Activated T-helper 9 cell treated with anti-CD3 and anti-CD28 coated beads, Interleukin-2, amount 50 U/mL, for 16 hours (primary cell): ENCODE measurements around the gene RGS7.
"Not testable (repeated sequence)": the region's sequence is repeated elsewhere in the genome, so short reads cannot be mapped to it uniquely, and the experiment has no call there.

Source experiments
- DNase-seq: peaks from one replicate; pipeline ENCODE4 v3.0.0-alpha.2; 2020; ENCODE audit warnings: low read depth

RGS7 gene

GRCh38 chr1:241271427-241271826, 85.6 kb downstream of the RGS7 start:
- no peak for DNase-seq

DNA sequence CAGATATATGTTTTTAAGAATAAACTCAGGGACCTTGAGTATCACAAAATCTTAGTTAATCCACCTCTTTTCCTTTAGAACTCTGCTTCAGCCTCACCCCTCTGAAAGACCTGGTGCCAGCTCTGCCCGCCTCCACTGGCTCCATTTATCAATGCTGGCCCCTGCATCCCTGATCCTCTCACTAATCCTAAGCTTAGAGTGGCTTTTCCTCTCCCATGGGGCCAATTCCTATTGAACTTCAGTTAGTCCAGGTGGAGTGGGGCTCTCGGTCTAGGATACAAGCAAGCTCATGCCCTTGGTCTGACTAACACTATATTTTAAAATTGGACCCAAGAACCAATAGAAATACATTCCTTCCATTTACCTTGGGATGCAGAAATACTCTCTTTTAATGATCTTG, 87.0 kb downstream of the RGS7 start:
- no peak for DNase-seq

DNA sequence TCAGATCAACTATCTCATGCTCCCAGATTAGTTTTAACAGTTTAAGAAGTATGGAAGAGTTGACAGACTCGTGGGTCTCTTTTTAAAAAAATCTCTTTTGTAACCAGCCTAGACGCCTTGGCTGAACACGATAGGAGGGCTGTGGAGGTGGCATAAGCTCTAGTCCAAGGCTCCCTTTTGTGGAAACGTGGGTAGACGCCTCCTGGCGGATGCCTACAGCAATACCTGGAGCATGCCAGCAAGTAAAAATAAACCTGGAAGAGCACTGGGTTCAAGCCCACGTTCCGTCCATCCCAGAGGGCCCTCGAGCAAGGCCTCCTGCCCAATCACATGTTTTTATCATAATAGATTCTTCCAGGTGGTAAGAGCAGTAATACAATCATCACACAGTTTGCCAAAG, 87.9 kb downstream of the RGS7 start:
- no peak for DNase-seq

- DNase-seq: no peak
Measured at GRCh38 chr1:241266121-241266520, 90.9 kb downstream of the RGS7 start.

- no peak for DNase-seq
Measured at GRCh38 chr1:241265428-241265827, 91.6 kb downstream of the RGS7 start.

GRCh38 chr1:241263346-241263745, 93.7 kb downstream of the RGS7 start:
- DNase-seq: no peak

DNA sequence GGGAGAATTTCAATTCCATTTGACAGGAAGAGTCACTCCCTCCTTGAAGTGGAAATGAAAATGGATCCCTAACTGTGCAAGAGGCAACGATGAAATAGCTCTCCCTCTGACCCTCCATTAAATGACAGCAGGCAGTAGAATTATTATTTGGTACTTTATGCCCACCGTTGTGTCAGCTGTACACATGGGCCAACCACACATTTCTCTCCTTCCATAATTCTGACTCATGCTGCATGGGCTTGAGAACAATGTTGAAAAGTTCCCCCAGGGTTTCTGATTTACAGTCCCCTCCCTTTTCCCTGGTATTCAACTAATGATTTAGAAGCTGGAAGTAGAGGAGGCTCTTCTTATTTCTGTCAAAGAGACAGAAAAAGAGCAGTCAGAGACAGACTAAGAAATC, 103.5 kb downstream of the RGS7 start:
- no peak for DNase-seq

DNA sequence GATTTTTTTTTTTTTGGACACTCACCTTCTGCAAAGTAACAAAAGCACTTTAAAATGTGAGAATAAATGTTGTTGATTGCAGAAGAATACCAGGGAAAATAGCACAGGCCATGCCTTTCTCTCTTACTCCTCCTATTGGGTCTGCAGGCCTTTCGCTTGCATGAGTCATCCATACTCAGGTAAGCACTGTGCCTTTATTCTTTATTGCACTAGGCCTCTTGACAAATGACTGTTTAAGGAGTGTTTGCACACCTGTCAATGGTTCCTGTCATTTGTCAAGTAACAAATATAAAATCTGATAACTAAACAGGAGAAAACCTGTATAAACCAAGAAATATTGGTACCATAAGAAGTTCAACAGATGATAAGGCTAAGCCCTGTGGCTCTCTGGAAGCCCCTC, 106.5 kb downstream of the RGS7 start:
- no peak for DNase-seq

DNA sequence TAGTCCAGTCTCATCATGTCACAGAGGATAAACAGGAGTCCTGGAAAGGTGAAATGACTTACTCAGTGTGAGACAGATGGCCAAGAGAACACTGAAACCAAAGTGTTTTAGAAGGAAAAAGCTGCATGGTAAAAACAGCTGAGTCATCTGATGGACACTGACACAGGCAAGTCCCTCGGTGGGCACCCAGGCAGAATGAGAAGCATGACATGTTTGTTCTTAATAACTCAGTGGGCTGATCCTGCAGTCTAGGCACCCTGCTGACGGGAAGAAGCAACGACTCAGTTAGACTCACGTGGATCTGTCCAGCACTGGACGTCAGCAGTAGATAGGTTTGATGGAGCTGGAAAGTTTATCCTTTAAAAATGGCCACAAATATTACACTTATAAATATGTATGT, 116.9 kb downstream of the RGS7 start:
- no peak for DNase-seq

DNA sequence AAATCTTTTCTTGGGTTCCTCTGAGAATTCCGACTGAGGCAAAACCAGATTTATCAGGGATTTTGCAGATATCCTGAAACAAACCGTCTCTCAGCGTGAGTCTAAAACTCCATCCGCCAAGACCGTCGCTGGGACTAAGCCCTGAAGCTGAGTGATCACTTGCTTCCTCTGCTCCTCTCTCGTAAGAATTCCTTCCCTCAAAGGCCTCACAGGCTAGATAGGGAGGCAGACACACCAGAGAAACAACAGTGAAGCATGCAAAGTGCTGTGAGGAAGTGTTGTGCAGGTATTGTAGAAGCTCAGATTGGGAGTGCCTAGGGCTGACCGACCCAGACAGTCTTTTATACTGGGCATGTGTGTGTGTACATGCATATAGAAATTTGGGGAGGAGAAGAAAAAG, 119.1 kb downstream of the RGS7 start:
- no peak for DNase-seq

- DNase-seq: no peak
Measured at GRCh38 chr1:241235256-241235897, 121.6 kb downstream of the RGS7 start.

DNA sequence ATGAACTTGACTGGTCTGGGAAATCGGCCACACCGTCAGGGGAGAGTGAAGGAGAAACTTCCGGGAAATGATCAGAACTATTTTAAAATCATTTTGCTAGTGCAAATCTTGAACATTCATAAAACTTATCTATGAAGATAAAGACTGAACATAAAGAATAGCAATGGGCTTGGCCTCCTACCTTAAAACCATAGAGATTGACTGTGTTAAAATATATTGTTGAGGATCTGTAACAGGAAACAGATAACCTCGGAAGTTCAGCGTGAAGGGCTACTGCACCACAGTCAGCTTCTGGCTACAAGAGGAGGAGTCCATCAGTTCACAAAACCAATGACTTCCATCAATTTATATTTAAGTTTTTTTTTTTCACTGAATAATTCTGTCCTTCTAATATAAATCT, 127.3 kb downstream of the RGS7 start:
- no peak for DNase-seq

DNA sequence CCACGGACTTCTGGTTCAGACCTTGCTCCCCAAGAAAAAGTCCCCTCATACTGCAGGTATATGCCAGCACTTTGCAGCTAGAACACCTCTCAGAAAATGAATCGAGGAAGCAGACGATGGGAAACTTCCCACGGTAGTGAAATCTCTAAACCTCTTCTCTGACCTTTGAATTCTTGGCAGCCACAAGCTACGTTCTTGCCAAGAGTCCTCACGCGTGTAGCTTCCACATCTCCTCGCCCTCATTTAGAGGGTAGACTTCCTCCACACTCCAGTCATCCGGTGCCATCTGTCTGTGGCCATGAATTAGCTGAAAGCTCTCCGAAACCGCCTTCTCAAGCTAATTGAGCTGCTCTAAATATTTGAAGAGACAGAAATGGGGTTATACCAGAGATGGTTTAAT, 127.8 kb downstream of the RGS7 start:
- DNase-seq: no peak

DNA sequence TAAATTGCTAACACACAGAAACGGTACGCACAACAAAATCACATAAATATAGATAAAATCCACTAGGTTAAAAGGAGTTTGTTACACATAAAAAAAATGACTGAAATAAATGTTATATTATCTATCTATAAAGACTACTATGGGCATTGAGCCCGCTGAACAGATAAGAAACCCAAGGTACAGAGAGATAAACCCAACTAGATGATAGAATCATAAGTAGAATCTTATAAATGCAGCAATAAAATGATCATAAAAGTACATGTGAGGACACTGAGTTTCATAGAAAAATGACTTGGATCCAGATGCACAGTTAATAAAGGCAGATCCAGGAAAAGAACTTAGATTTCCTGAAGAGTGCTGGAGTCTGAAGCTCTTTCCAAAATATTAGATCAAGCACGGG, 128.7 kb downstream of the RGS7 start:
- DNase-seq: no peak

DNA sequence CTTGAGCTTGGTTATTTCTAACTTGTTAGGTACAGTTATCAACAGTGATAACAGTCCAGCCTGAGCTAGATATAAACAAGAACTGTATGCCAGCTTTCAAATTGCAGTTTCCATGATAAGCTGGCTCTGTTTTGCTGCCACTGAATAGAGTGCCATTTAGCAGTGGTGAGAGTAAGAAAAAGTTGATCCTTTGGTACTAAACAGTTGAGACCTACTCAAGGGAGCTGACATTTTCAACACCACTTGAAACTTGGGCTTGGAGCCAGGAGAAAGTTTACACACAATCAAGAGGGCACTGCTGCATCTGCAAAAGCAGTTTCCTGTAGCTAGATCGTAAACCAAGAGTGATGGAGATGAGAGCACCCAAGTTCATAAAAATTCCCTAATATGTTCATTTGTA, 131.3 kb downstream of the RGS7 start:
- DNase-seq: no peak

DNA sequence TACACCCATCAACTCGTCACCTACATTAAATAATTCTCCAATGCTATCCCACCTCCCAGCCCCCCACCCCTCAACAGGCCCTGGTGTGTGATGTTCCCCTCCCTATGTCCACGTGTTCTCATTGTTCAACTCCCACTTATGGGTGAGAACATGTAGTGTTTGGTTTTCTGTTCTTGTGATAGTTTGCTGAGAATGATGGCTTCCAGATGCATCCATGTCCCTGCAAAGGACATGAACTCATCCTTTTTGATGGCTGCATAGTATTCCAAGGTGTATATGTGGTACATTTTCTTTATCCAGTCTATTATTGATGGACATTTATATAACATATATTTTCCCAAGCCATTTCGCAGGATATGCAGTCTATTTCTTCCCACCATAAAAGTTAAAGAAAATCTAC, 132.8 kb downstream of the RGS7 start:
- DNase-seq: not testable (repeated sequence)

DNA sequence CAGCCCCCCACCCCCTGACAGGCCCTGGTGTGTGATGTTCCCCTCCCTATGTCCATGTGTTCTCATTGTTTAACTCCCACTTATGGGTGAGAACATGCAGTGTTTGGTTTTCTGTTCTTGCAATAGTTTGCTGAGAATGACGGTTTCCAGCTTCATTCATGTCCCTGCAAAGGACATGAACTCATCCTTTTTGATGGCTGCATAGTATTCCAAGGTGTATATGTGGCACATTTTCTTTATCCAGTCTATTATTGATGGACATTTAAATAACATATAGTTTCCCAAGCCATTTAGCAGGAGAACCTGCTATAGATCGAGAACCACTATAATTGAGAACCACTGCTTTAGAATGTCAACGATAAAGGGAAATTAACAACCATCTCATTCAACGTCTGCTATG, 134.2 kb downstream of the RGS7 start:
- not testable (repeated sequence) for DNase-seq

DNA sequence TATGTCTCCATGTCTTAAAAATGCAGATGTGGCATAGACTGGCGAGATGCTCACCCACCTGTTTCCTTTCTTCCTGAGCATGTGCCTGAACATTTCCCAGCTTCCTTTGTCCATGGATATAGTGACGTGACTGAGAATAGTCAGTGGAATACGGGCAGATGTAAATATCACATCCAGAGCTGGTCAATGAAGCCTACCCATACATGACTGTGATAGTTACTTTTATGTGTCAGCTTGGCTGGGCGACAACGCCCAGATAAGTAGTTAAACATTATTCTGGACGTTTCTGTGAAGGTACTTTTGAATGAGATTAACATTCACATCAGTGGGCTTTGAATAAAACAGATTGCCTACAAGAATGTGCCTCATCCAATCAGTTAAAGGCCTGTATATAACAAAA, 135.7 kb downstream of the RGS7 start:
- DNase-seq: no peak

DNA sequence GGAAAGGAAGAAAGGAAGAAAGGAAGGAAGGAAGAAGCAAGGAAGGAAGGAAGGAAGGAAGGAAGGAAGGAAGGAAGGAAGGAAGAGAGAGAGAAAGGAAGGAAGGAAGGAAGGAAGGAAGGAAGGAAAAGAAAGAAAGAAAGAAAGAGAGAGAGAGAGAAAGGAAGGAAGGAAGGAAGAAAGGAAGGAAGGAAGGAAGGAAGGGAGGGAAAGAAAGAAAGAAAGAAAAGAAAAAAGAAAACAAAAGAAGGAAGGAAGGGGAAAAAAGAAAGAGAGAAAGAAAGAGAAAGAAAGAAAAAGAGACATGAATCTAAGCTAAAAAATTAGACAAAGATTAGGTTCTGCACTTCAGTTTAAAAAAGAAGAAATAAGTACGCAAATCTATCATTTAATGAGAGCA, 136.1 kb downstream of the RGS7 start:
- DNase-seq: not testable (repeated sequence)

GRCh38 chr1:241219449-241219848, 137.6 kb downstream of the RGS7 start:
- DNase-seq: no peak

DNA sequence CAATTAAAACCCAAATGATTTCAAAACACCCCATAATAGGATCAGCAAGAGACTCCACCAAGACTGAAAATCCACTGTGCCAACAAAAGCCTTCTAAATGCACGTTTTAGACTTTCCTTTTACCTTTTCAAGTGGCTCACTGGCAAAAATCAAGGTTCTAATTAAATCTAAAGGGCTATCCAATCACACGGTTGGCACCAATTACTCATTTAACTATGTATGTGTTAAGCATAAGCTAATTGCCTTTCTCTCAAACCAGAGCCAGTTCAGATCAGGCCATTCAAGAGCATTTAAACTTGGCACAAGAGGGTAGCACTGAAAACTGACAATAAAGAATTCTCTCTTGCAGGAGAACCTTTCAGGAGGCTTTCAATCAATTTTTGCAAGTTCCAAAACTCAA, 139.5 kb downstream of the RGS7 start:
- DNase-seq: no peak

GRCh38 chr1:241215683-241216082, 141.3 kb downstream of the RGS7 start:
- DNase-seq: no peak

- DNase-seq: no peak
Measured at GRCh38 chr1:241215203-241215602, 141.8 kb downstream of the RGS7 start.

- no peak for DNase-seq
Measured at GRCh38 chr1:241213139-241213538, 143.9 kb downstream of the RGS7 start.

DNA sequence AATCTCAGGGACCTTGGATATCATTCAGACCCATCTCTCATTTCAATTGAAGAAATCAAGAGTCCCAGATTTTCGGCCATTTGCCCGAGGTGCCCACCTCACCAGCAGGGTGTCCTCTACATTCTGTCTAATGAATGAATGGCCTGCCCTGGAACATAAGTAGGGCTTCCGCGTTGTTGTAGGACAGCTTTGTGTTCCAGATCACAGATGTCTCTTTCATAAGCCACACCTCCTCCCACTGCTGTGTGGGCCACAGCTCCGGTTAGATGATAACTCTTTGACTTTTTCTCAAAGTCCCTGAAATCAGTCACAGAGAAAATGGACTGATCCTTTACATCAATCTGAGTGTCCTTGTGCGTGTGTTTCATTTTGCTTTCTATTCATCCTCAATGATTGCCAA, 144.4 kb downstream of the RGS7 start:
- DNase-seq: no peak
